ENCODE measurements around the gene P3H1.

GRCh38 chr1:42786097-42786496 is 19.3 kb upstream of the P3H1 start:
- TF ChIP-seq ZNF544 (tag by site-specific recombination; IDR thresholded peaks at IDR 0.05), result no peak
- no peak for TF ChIP-seq PATZ1 (tag by site-specific recombination; IDR thresholded peaks at IDR 0.05)
- TF ChIP-seq ZNF701 (tag by site-specific recombination; IDR thresholded peaks at IDR 0.05), result no peak
- TF ChIP-seq ZNF341 (tag by site-specific recombination; IDR thresholded peaks at IDR 0.05; ENCODE audit: low read depth), result no peak
- TF ChIP-seq ZNF785 (tag by site-specific recombination; IDR thresholded peaks at IDR 0.05), result no peak
